Lower leg skin (tissue), 4 donors: ENCODE results near the gene CFAP74. TPM values are rescaled to one million over a fixed set of nuclear protein-coding genes. Genes with fewer than 3 reads are reported as not detected.

ENCODE experiments used
- DNase-seq, 2 donors: peaks; one replicate each; pipeline ENCODE4 v3.0.0-alpha.2; 2019; ENCODE audit warnings: low spot score in 2 of 2
- H3K4me3 ChIP-seq: fragments of 200-600 bp; sonication (generic); 2 replicates; pipeline ENCODE4 v1.5.1; 2017; ENCODE audit warnings: mild to moderate bottlenecking, low read depth; ENCODE audit not compliant: poor library complexity, severe bottlenecking
- CTCF ChIP-seq, 3 donors: fragments of 450-650 bp; IDR thresholded peaks; one replicate each; pipeline ENCODE4 v1.5.1; 2016; ENCODE audit warnings: antibody characterized with exemption in 3 of 3, mild to moderate bottlenecking in 3 of 3, moderate library complexity in 2 of 3
- POLR2A ChIP-seq, 2 donors: fragments of 450-650 bp; IDR thresholded peaks; one replicate each; pipeline ENCODE4 v1.6.1; 2016 to 2017; ENCODE audit warnings: antibody characterized with exemption in 2 of 2, mild to moderate bottlenecking in 1 of 2, moderate library complexity in 1 of 2
- WGBS, 2 donors: methylation state at CpG; one replicate each; pipeline ENCODE4 v1.1.5; 2018; 5-methylcytosine and 5-hydroxymethylcytosine counted together
- intact Hi-C: fragments of 100-400 bp; cut with DNase I; formaldehyde crosslinking; loops from one replicate; pipeline ENCODE4 v1.15.0; 2023; ENCODE audit warnings: low total_unique reads
- total RNA-seq, 4 donors: library from RNA; depleted of rRNA; stranded (reverse); fragments of >200 nt; gene quantifications; one replicate each; pipeline ENCODE4 v1.1.0, GENCODE V29; 2016

The CFAP74 gene
- total RNA-seq, 4 donors from 2014 or later = 0.10 TPM; not detected in 3

GRCh38 chr1:2028870-2029560, 25.4 kb upstream of the CFAP74 start:
- H3K4me3 ChIP-seq = no peak overlapping the region
- TF ChIP-seq POLR2A (IDR thresholded peaks at IDR 0.05) = no peak
- no peak for TF ChIP-seq CTCF (IDR thresholded peaks at IDR 0.05)
- intact Hi-C loops = no loop called here
- WGBS, 2 donors = 89 to 97% methylated on average over 17 to 19 of the region's 26 CpGs
- no peak for DNase-seq

DNA sequence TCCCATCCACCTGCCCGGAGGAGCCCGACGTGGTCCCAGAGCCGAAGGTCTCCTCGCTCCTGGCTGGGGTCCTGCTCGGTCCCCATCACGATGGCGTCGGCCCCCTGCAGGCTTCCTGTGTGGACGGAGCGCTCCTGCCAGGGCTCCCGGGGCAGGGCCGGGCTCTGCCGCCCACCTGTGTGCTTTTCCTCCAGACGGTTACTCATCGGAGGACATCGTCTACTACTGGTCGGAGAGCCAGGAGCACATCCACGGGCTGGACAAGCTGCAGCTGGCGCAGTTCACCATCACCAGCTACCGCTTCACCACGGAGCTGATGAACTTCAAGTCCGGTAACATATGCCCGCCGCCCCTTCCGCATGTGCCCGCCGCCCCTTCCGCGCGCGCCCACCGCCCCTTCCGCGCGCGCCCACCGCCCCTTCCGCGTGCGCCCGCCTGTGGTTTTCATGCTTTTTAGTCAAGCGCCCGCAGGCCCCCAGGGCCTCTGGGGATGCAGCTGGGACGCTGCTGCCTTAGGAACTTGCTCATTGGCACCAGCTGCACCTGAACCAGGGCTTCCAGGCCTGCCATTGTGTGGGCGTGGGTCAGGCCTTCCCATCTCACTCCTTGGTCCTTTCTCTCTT, 24.5 kb upstream of the CFAP74 start:
- WGBS, 2 donors = 81 to 90% methylated on average over 39 to 41 of the region's 46 CpGs
- no peak for DNase-seq
- no peak for TF ChIP-seq CTCF (IDR thresholded peaks at IDR 0.05)
- intact Hi-C loops = no loop called here
- H3K4me3 ChIP-seq = no peak overlapping the region

GRCh38 chr1:2025491-2025981, 21.9 kb upstream of the CFAP74 start:
- 54 to 70% methylated on average over 9 to 38 of the region's 39 CpGs for WGBS, 2 donors
- TF ChIP-seq CTCF (IDR thresholded peaks at IDR 0.05) = no peak
- TF ChIP-seq POLR2A (IDR thresholded peaks at IDR 0.05) = no peak
- intact Hi-C loops = no loop called here
- no peak overlapping the region for H3K4me3 ChIP-seq
- no peak for DNase-seq

GRCh38 chr1:2024887-2025286, 21.3 kb upstream of the CFAP74 start:
- intact Hi-C loops = no loop called here
- WGBS, 2 donors = 78 to 92% methylated on average over 6 to 13 of the region's 18 CpGs
- no peak overlapping the region for H3K4me3 ChIP-seq
- TF ChIP-seq CTCF (IDR thresholded peaks at IDR 0.05) (no peak), POLR2A (IDR thresholded peaks at IDR 0.05) (no peak)
- no peak for DNase-seq

GRCh38 chr1:2024451-2024850, 20.9 kb upstream of the CFAP74 start:
- 75 to 96% methylated on average over 8 to 10 of the region's 10 CpGs for WGBS, 2 donors
- intact Hi-C loops = no loop called here
- no peak overlapping the region for H3K4me3 ChIP-seq
- no peak for DNase-seq
- TF ChIP-seq CTCF (IDR thresholded peaks at IDR 0.05) (no peak), POLR2A (IDR thresholded peaks at IDR 0.05) (no peak)
